Right hindlimb (tissue), 1 donor: ENCODE data around the gene POMZP3.
A peak's percentile ranks its signal among the peaks of the same experiment; 100 is the strongest.
"Not testable (repeated sequence)": the region's sequence is repeated elsewhere in the genome, so short reads cannot be mapped to it uniquely, and the experiment has no call there.

ENCODE experiments used
- DNase-seq: peaks from one replicate; pipeline ENCODE4 v3.0.0-alpha.2; 2018

POMZP3 gene

DNA sequence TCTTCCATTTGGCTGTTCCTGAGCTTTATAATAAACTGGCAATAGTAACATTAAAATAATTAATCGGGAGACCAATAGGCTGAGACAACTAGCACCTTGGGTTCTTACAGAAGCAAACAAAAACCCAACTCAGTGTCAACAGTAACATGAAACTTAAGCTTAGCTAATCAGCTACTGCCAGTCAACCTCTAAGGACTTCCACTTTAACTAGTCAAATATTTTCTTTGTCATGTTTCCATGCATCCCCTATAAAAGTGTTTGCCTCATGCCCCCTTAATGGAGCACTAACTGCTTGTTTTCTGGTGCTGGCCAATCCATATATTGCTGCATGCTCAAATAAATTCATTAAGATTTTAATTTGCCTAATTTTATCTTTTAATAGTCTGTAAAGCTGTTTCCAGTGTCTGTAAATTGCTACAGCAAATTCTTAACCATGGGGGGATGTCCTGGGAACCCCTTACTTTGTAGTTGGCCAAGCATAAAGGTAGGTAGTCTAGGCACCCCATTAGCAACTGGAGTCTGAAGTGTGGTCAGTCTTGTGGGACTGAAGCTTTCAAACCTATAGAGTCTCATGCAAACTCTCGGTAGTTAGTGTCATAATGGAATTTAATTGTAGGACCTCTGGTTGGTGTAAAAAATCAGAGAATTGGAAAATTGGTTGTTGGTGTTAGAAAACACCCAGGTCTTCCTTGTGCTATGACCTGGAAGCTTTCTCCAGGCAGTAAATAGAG, 40.3 kb downstream of the POMZP3 start:
- not testable (repeated sequence) for DNase-seq

GRCh38 chr7:76583636-76584281, 43.3 kb downstream of the POMZP3 start:
- peak; percentile 30 for DNase-seq

DNA sequence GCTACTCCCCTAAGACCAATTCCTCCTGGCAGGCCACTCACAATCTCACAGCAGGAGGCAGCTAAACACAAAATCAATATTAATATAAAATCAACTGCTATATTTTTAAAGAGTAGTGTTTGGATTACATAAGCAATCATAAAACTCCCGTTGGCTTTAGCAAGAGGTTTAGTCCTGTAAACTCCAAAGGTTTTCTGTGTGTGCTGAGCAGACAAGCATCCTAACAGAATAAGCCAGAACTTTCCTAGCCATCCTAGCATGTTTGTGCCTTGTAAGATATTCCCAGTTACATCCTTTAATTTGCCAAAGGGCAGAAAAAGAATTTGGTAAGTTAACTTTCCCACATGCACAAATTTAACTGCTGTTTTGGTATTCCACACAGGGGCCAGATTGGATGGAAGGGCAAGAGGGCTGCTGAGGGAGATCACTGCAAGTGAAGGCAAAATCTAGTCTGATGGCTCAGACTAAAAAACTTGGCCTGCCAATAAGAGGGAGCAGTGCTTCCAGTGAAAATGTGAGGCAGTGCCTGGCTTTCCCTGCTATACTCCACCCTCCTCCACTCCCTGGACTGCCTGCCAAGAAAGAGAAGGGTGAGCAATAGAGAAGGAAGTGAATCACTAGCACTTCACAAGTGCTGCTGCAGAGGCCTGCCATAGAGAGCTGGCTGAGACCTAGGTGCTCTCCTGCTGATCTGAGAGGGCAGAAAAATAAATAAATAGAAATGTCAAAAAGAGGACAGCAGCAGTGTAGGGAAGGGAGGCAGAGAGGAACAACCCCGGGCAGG, 44.0 kb downstream of the POMZP3 start:
- peak; percentile 82 for DNase-seq

GRCh38 chr7:76575919-76576655, 51.0 kb downstream of the POMZP3 start:
- not testable (repeated sequence) for DNase-seq

GRCh38 chr7:76575431-76575830, 51.6 kb downstream of the POMZP3 start:
- DNase-seq, result not testable (repeated sequence)

- not testable (repeated sequence) for DNase-seq
Measured at GRCh38 chr7:76572296-76572695, 54.8 kb downstream of the POMZP3 start.

- DNase-seq, result not testable (repeated sequence)
Measured at GRCh38 chr7:76570324-76570775, 56.7 kb downstream of the POMZP3 start.

DNA sequence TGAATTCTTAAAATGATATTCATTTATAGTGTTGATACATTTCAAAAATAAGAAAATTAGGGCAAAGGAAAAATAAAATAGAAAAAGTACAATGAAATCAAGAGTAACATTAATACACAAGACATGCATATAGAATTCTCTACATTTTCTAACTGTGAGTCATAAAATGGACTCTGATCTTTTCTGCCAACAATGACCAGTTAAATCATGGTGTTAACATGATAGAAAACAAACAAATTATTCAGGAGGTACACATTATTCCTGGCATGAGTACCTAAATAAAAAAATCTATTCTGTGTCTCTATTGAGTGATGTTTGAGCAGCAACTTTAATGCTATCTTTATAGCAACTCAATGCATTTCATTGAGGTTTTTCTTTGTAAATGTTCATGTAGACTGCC, 58.3 kb downstream of the POMZP3 start:
- not testable (repeated sequence) for DNase-seq

- not testable (repeated sequence) for DNase-seq
Measured at GRCh38 chr7:76567753-76568152, 59.3 kb downstream of the POMZP3 start.

GRCh38 chr7:76567311-76567710, 59.8 kb downstream of the POMZP3 start:
- DNase-seq, result not testable (repeated sequence)

DNA sequence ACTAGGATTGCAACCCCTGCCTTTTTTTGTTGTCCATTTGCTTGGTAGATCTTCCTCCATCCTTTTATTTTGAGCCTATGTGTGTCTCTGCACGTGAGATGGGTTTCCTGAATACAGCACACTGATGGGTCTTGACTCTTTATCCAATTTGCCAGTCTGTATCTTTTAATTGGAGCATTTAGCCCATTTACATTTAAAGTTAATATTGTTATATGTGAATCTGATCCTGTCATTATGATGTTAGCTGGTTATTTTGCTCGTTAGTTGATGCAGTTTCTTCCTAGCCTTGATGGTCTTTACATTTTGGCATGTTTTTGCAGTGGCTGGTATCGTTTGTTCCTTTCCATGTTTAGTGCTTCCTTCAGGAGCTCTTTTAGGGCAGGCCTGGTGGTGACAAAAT, 62.1 kb downstream of the POMZP3 start:
- DNase-seq, result not testable (repeated sequence)

- DNase-seq, result not testable (repeated sequence)
Measured at GRCh38 chr7:76561342-76561741, 65.7 kb downstream of the POMZP3 start.

- not testable (repeated sequence) for DNase-seq
Measured at GRCh38 chr7:76560157-76560556, 66.9 kb downstream of the POMZP3 start.
